Activated CD4-positive, alpha-beta T cell treated with anti-CD3 and anti-CD28 coated beads for 36 hours (primary cell): ENCODE data around the gene GAD2. TPM values are rescaled to one million over a fixed set of nuclear protein-coding genes. Genes with fewer than 3 reads are reported as not detected.

Experiments
- ATAC-seq: fragments of 200-7000 bp; cut with Tn5 transposase; one replicate; pipeline ENCODE4 v1.10.0; 2021; ENCODE audit warnings: mild to moderate bottlenecking, moderate library complexity
- CTCF ChIA-PET: fragments of 350-600 bp; sonication (Branson Sonifier 250); formaldehyde crosslinking; loops from one replicate; lab custom pipeline; 2021; ENCODE audit warnings: antibody characterized with exemption; lab: Charles Lee
- POLR2A ChIA-PET: fragments of 350-600 bp; sonication (Branson Sonifier 250); formaldehyde crosslinking; loops from one replicate; lab custom pipeline; 2021; ENCODE audit warnings: antibody characterized with exemption, inconsistent platforms; lab: Charles Lee
- DNase-seq: peaks from one replicate; pipeline ENCODE4 v3.0.0-alpha.2; 2020
- H3K27ac Mint-ChIP-seq: one replicate; pipeline ENCODE4 v1.8.0; 2021; ENCODE audit warnings: mixed read lengths
- H3K27me3 Mint-ChIP-seq: one replicate; pipeline ENCODE4 v1.8.0; 2021; ENCODE audit warnings: mixed read lengths
- H3K36me3 Mint-ChIP-seq: one replicate; pipeline ENCODE4 v1.8.0; 2021; ENCODE audit warnings: low read depth, mixed read lengths
- H3K4me1 Mint-ChIP-seq: one replicate; pipeline ENCODE4 v1.8.0; 2021; ENCODE audit warnings: mixed read lengths
- H3K4me3 Mint-ChIP-seq: one replicate; pipeline ENCODE4 v1.8.0; 2021; ENCODE audit warnings: mild to moderate bottlenecking, moderate library complexity, mixed read lengths
- H3K9me3 Mint-ChIP-seq: one replicate; pipeline ENCODE4 v1.8.0; 2021; ENCODE audit warnings: low read depth, mixed read lengths
- intact Hi-C, 2 experiments: fragments of 100-400 bp; cut with DNase I in 1 of 2; cut with micrococcal nuclease in 1 of 2; formaldehyde crosslinking; loops; one replicate each; pipeline versions ENCODE4 v1.14.2 to v1.15.1; 2022 to 2024; cut with DNase I, micrococcal nuclease
- total RNA-seq, 2 experiments: library from RNA; stranded (reverse); gene quantifications; one replicate each; pipeline ENCODE4 v1.2.3, GENCODE V29; 2021

The GAD2 gene
- total RNA-seq, 2 experiments from 2014 or later, result not detected

- Mint-ChIP-seq H3K4me1 (no peaks in the 10 kb centered on the region), H3K27me3 (peaks cover 5% of the 10 kb centered on the region), H3K36me3 (no peaks in the 10 kb centered on the region), H3K4me3 (no peak overlapping the region), H3K27ac (no peak overlapping the region), H3K9me3 (no peaks in the 10 kb centered on the region)
- ATAC-seq, result no peak
- no peak for DNase-seq
- POLR2A ChIA-PET, result no interaction called here
- intact Hi-C loops, result loop anchor here in 1 of 2 experiments (10.0 kb wide), 1 partner anchor 520 kb away; no protein-coding TSS in a partner anchor
- CTCF ChIA-PET, result no interaction called here
Observed at GRCh38 chr10:26274391-26274790, 57.8 kb downstream of the GAD2 start.

- ATAC-seq, result no peak
- no peaks in the 10 kb centered on the region for H3K36me3 Mint-ChIP-seq
- no peaks in the 10 kb centered on the region for H3K9me3 Mint-ChIP-seq
- DNase-seq, result no peak
- no peak overlapping the region for H3K4me3 Mint-ChIP-seq
- no peaks in the 10 kb centered on the region for H3K4me1 Mint-ChIP-seq
- ChIA-PET CTCF (interaction anchor here (0.5 kb wide), 1 partner anchor 160 kb away, joined by 3 read pairs; no protein-coding TSS in a partner anchor), POLR2A (no interaction called here)
- H3K27ac Mint-ChIP-seq, result no peak overlapping the region
- peaks cover 2% of the 10 kb centered on the region for H3K27me3 Mint-ChIP-seq
- intact Hi-C loops, result loop anchor here in 1 of 2 experiments (10.0 kb wide), 1 partner anchor 523 kb away; no protein-coding TSS in a partner anchor
Observed at GRCh38 chr10:26278295-26278694, 61.7 kb downstream of the GAD2 start.

- Mint-ChIP-seq H3K4me1 (no peaks in the 10 kb centered on the region), H3K27me3 (peaks cover 22% of the 10 kb centered on the region), H3K4me3 (no peak overlapping the region), H3K9me3 (no peaks in the 10 kb centered on the region), H3K27ac (no peak overlapping the region), H3K36me3 (no peaks in the 10 kb centered on the region)
- ATAC-seq (no peak), DNase-seq (no peak)
- POLR2A ChIA-PET, result no interaction called here
- intact Hi-C loops, result no loop called here
- CTCF ChIA-PET, result interaction anchor here (0.7 kb wide), 1 partner anchor 35 kb away, joined by 3 read pairs; no protein-coding TSS in a partner anchor
Observed at GRCh38 chr10:26290236-26290635, 73.7 kb downstream of the GAD2 start.

GRCh38 chr10:26291721-26292480 is 75.3 kb downstream of the GAD2 start:
- Mint-ChIP-seq H3K36me3 (no peaks in the 10 kb centered on the region), H3K27me3 (peaks cover 20% of the 10 kb centered on the region), H3K4me3 (no peak overlapping the region), H3K4me1 (no peaks in the 10 kb centered on the region), H3K27ac (no peak overlapping the region), H3K9me3 (no peaks in the 10 kb centered on the region)
- ChIA-PET CTCF (no interaction called here), POLR2A (no interaction called here)
- intact Hi-C loops, result no loop called here
- ATAC-seq, result no peak
- no peak for DNase-seq

- H3K9me3 Mint-ChIP-seq, result no peaks in the 10 kb centered on the region
- DNase-seq, result no peak
- H3K27ac Mint-ChIP-seq, result no peak overlapping the region
- intact Hi-C loops, result no loop called here
- CTCF ChIA-PET, result no interaction called here
- H3K4me3 Mint-ChIP-seq, result no peak overlapping the region
- H3K4me1 Mint-ChIP-seq, result no peaks in the 10 kb centered on the region
- ATAC-seq, result no peak
- H3K27me3 Mint-ChIP-seq, result peaks cover 5% of the 10 kb centered on the region
- H3K36me3 Mint-ChIP-seq, result no peaks in the 10 kb centered on the region
- POLR2A ChIA-PET, result no interaction called here
Observed at GRCh38 chr10:26296360-26296759, 79.8 kb downstream of the GAD2 start.

GRCh38 chr10:26300001-26300400 is 83.4 kb downstream of the GAD2 start:
- Mint-ChIP-seq H3K36me3 (no peaks in the 10 kb centered on the region), H3K4me1 (no peaks in the 10 kb centered on the region), H3K9me3 (no peaks in the 10 kb centered on the region), H3K27ac (no peak overlapping the region), H3K4me3 (no peak overlapping the region), H3K27me3 (no peaks in the 10 kb centered on the region)
- ChIA-PET POLR2A (no interaction called here), CTCF (no interaction called here)
- no peak for DNase-seq
- ATAC-seq, result no peak
- intact Hi-C loops, result no loop called here

- DNase-seq (no peak), ATAC-seq (no peak)
- CTCF ChIA-PET, result no interaction called here
- Mint-ChIP-seq H3K9me3 (no peaks in the 10 kb centered on the region), H3K27ac (no peak overlapping the region), H3K27me3 (peaks cover 5% of the 10 kb centered on the region), H3K4me1 (no peaks in the 10 kb centered on the region), H3K36me3 (no peaks in the 10 kb centered on the region), H3K4me3 (no peak overlapping the region)
- intact Hi-C loops, result no loop called here
- POLR2A ChIA-PET, result no interaction called here
Observed at GRCh38 chr10:26303366-26303765, 86.8 kb downstream of the GAD2 start.

- DNase-seq, result no peak
- Mint-ChIP-seq H3K27ac (no peak overlapping the region), H3K9me3 (no peaks in the 10 kb centered on the region), H3K4me1 (no peaks in the 10 kb centered on the region), H3K36me3 (no peaks in the 10 kb centered on the region), H3K4me3 (no peak overlapping the region), H3K27me3 (peaks cover 21% of the 10 kb centered on the region)
- ATAC-seq, result no peak
- intact Hi-C loops, result no loop called here
- ChIA-PET POLR2A (no interaction called here), CTCF (interaction anchor here (1.0 kb wide), 1 partner anchor 11 kb away, joined by 3 read pairs; no protein-coding TSS in a partner anchor)
Observed at GRCh38 chr10:26310361-26310760, 93.8 kb downstream of the GAD2 start.

GRCh38 chr10:26311383-26311940 is 94.9 kb downstream of the GAD2 start:
- POLR2A ChIA-PET, result no interaction called here
- DNase-seq (no peak), ATAC-seq (no peak)
- intact Hi-C loops, result no loop called here
- no peaks in the 10 kb centered on the region for H3K4me1 Mint-ChIP-seq
- H3K27me3 Mint-ChIP-seq, result peaks cover 22% of the 10 kb centered on the region
- H3K27ac Mint-ChIP-seq, result no peak overlapping the region
- no peaks in the 10 kb centered on the region for H3K36me3 Mint-ChIP-seq
- CTCF ChIA-PET, result interaction anchor here (0.6 kb wide), 1 partner anchor 214 kb away, joined by 3 read pairs; no protein-coding TSS in a partner anchor
- H3K9me3 Mint-ChIP-seq, result no peaks in the 10 kb centered on the region
- H3K4me3 Mint-ChIP-seq, result no peak overlapping the region

GRCh38 chr10:26314265-26315013 is 97.9 kb downstream of the GAD2 start:
- H3K4me3 Mint-ChIP-seq, result no peak overlapping the region
- no peak overlapping the region for H3K27ac Mint-ChIP-seq
- H3K36me3 Mint-ChIP-seq, result no peaks in the 10 kb centered on the region
- ChIA-PET POLR2A (no interaction called here), CTCF (interaction anchor here (0.5 kb wide), 1 partner anchor 292 kb away, joined by 3 read pairs; no protein-coding TSS in a partner anchor)
- H3K9me3 Mint-ChIP-seq, result no peaks in the 10 kb centered on the region
- H3K27me3 Mint-ChIP-seq, result peaks cover 13% of the 10 kb centered on the region
- no peaks in the 10 kb centered on the region for H3K4me1 Mint-ChIP-seq
- intact Hi-C loops, result no loop called here
- DNase-seq, result no peak
- no peak for ATAC-seq

- Mint-ChIP-seq H3K27me3 (peaks cover 6% of the 10 kb centered on the region), H3K4me3 (no peak overlapping the region), H3K27ac (no peak overlapping the region), H3K9me3 (no peaks in the 10 kb centered on the region), H3K36me3 (no peaks in the 10 kb centered on the region), H3K4me1 (no peaks in the 10 kb centered on the region)
- ChIA-PET POLR2A (no interaction called here), CTCF (interaction anchor here (0.8 kb wide), 1 partner anchor 19 kb away, joined by 4 read pairs; no protein-coding TSS in a partner anchor)
- DNase-seq, result no peak
- no peak for ATAC-seq
- intact Hi-C loops, result no loop called here
Observed at GRCh38 chr10:26318672-26319071, 102.1 kb downstream of the GAD2 start.
